ENCODE results near the gene NFATC2. TPM values are rescaled to one million over a fixed set of nuclear protein-coding genes. Genes with fewer than 3 reads are reported as not detected.

Gene NFATC2
- total and polyA plus RNA-seq, 2 of the 4 experiments (the other 2 are of a cell fraction) = 0.18 to 0.38 TPM

GRCh38 chr20:51452091-51452613, 90.4 kb downstream of the NFATC2 start:
- Histone ChIP-seq H3K27me3 (ENCODE audit: control insufficient read depth, insufficient read depth, low read length) (no peaks in the 10 kb centered on the region), H2BK5ac (ENCODE audit: low read depth, low read length, poor library complexity, severe bottlenecking) (no peak overlapping the region), H2BK120ac (ENCODE audit: low read depth, low read length) (no peak overlapping the region), H4K8ac (ENCODE audit: low read depth in 2 of 2, low read length in 2 of 2) (no peak overlapping the region), H3K79me1 (ENCODE audit: low read depth in 1 of 2, low read length in 2 of 2) (no peaks in the 10 kb centered on the region), H3K27ac (ENCODE audit: insufficient read depth, low read length) (no peak overlapping the region), H2AK5ac (ENCODE audit: low read depth, low read length) (no peak overlapping the region; the same call in 1 of the 2 replicates), H2AFZ (replicated peaks; ENCODE audit: low read length, poor library complexity) (no peak overlapping the region), H3K4me2 (ENCODE audit: low read depth, low read length) (no peak overlapping the region), H3K36me3 (ENCODE audit: control insufficient read depth, insufficient read depth, low read length) (no peaks in the 10 kb centered on the region; the same call in 1 of the 2 replicates), H4K20me1 (ENCODE audit: insufficient read depth, low read length) (no peaks in the 10 kb centered on the region; the same call in 1 of the 2 replicates), H3K9ac (ENCODE audit: low read depth, low read length) (no peak overlapping the region), H2BK15ac (ENCODE audit: low read depth, low read length) (peak overlapping the region; percentile 5; the same call in 1 of the 3 replicates), H3K56ac (ENCODE audit: extremely low read depth, insufficient read depth, low read length) (no peak overlapping the region), H2BK20ac (ENCODE audit: low read depth, low read length) (no peak overlapping the region), H4K91ac (ENCODE audit: insufficient read depth, low read depth, low read length) (no peak overlapping the region), H4K5ac (ENCODE audit: low read depth, low read length) (no peak overlapping the region), H3K4ac (ENCODE audit: low read depth, low read length) (no peak overlapping the region; the same call in 1 of the 2 replicates), H3K4me1 (ENCODE audit: control insufficient read depth, insufficient read depth, low read length) (peaks cover 13% of the 10 kb centered on the region), H3K14ac (replicated peaks; ENCODE audit: low read depth, low read length) (no peak overlapping the region), H3K4me3 (ENCODE audit: insufficient read depth, low read depth, low read length) (no peak overlapping the region), H3K9me1 (ENCODE audit: insufficient read depth, low read length) (0 out of 2 replicates have a peak, but pooled peaks cover 3% of the 10 kb centered on the region), H2AK9ac (replicated peaks; ENCODE audit: low read depth, low read length, poor library complexity) (no peak overlapping the region), H3K9me3 (ENCODE audit: control insufficient read depth, insufficient read depth, low read length) (no peaks in the 10 kb centered on the region; the same call in 1 of the 2 replicates), H3K23ac (ENCODE audit: low read depth, low read length) (no peak overlapping the region), H3K18ac (ENCODE audit: low read depth, low read length) (no peak overlapping the region)
- CTCF ChIA-PET = no interaction called here
- dilution Hi-C loops (cut with HindIII; ENCODE audit: low sequenced_read_pairs, unreplicated experiment) (no loop called here), in situ Hi-C loops (cut with MboI; ENCODE audit: low sequenced_read_pairs) (no loop called here), intact Hi-C loops (cut with micrococcal nuclease) (no loop called here)
- BruUV-seq (replicated peaks) = no TSS peak
- ATAC-seq (ENCODE audit: low read depth) (no peak), DNase-seq (no peak)
- no peak for TF ChIP-seq CEBPB (IDR thresholded peaks at IDR 0.05; ENCODE audit: low read depth, low read length)
- no peak for TF ChIP-seq RCOR1 (IDR thresholded peaks at IDR 0.05; ENCODE audit: insufficient replicate concordance, low read length)
- TF ChIP-seq FOS (IDR thresholded peaks at IDR 0.05; ENCODE audit: low read depth, low read length) = no peak
- no peak for TF ChIP-seq MAZ (IDR thresholded peaks at IDR 0.05; ENCODE audit: borderline replicate concordance, low read depth, low read length)
- TF ChIP-seq, protein P1, sequence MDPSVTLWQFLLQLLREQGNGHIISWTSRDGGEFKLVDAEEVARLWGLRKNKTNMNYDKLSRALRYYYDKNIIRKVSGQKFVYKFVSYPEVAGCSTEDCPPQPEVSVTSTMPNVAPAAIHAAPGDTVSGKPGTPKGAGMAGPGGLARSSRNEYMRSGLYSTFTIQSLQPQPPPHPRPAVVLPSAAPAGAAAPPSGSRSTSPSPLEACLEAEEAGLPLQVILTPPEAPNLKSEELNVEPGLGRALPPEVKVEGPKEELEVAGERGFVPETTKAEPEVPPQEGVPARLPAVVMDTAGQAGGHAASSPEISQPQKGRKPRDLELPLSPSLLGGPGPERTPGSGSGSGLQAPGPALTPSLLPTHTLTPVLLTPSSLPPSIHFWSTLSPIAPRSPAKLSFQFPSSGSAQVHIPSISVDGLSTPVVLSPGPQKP (IDR thresholded peaks at IDR 0.05; ENCODE audit: borderline replicate concordance, low read depth, low read length) = no peak
- TF ChIP-seq SMC3 (IDR thresholded peaks at IDR 0.05; ENCODE audit: low read depth, low read length) = no peak
- TF ChIP-seq POLR2A (IDR thresholded peaks at IDR 0.05; ENCODE audit: low read depth, low read length) = no peak
- no peak for TF ChIP-seq RAD21 (IDR thresholded peaks at IDR 0.05; ENCODE audit: low read length)
- WGBS, 2 experiments (ENCODE audit: extremely low coverage in 2 of 2, insufficient read length in 1 of 2) = 96% methylated on average over 4 of the region's 6 CpGs; no CpG with 5 or more reads in 1 of the 2 experiments
- POLR2A ChIA-PET (ENCODE audit: unreplicated experiment) = interaction anchor here (0.6 kb wide), 1 partner anchor 14 kb away, joined by 3 read pairs; no protein-coding TSS in a partner anchor

Data from IMR-90 (cell line).